Fibroblast of skin of scalp (primary cell): Measurements from ENCODE around the gene MRPS18A.
"Not testable (repeated sequence)": the region's sequence is repeated elsewhere in the genome, so short reads cannot be mapped to it uniquely, and the experiment has no call there.

Source experiments
- DNase-seq: peaks from one replicate; pipeline ENCODE4 v3.0.0-alpha.2; 2013

Gene MRPS18A

DNA sequence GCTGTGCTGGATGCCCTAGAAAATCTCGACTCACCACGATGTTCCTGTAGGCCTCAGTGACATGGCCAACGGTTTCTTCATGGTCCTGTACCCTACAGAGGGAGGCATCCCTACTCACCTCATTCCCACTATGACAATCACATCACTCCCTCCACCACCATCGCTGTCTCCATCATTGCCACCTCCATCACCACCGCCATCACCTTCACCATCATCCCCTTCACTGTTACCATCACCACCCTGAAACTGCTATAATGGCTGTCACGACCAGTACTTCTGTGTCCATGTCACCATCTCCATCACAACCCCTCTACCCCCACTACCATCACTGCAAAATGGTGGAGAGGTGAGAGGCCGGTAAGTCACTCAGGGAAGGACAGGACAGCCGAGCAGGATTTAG lies 29.8 kb upstream of the MRPS18A start:
- DNase-seq: no peak

DNA sequence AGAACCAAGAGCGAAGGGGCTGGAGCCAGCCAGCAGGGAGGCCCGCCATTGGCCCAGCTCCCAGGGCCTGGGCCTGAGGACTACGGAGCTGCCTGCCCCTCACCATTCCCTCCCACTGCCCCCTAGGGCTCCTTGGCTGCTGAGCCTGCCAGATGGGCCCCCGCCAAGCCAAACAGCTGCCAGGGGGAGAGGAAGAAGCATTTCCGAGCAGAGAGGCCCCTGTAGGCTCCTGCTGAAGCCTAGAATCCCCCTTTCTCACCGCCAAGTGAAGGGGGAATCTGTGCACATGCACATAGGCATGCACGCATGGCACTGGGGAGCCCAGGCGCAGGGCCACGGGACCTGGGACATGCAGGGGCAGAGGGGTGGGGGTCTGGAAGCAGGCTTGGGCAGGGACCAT lies 28.5 kb upstream of the MRPS18A start:
- peak; percentile 79 for DNase-seq

DNA sequence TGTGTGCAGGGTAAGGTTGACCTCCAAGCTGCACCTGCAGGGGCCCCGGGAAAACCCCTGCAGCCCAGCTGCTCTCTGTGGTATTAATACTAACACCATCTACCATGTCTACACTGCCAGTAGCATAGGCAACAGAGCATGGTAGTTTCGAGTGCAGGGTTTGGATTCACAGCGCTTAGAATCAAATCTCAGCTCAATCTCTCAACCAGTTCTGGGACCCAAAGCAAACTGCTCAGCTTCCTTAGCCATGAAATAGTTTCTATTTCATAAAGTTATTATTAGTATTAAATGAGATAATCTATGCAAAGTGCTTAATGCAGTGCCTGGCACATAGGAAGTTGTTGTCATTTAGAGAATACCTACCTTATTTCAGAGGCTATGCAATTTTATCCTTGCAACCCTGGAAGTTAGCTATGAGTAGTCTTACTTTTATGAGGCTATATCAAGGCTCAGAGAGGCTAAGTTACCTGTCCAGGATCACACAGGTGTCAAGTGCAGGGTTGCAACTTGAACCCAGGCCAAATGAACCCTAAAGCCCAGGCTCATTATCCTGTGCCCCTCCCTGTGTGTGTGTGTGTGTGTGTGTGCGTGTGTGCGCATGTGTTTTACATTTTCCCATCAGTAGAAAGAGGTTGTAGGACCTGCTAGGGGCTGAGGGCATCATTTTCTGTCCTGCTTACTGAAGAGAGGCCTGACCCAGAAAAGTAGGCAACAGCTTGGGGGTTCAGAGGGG lies 27.6 kb upstream of the MRPS18A start:
- no peak for DNase-seq

DNA sequence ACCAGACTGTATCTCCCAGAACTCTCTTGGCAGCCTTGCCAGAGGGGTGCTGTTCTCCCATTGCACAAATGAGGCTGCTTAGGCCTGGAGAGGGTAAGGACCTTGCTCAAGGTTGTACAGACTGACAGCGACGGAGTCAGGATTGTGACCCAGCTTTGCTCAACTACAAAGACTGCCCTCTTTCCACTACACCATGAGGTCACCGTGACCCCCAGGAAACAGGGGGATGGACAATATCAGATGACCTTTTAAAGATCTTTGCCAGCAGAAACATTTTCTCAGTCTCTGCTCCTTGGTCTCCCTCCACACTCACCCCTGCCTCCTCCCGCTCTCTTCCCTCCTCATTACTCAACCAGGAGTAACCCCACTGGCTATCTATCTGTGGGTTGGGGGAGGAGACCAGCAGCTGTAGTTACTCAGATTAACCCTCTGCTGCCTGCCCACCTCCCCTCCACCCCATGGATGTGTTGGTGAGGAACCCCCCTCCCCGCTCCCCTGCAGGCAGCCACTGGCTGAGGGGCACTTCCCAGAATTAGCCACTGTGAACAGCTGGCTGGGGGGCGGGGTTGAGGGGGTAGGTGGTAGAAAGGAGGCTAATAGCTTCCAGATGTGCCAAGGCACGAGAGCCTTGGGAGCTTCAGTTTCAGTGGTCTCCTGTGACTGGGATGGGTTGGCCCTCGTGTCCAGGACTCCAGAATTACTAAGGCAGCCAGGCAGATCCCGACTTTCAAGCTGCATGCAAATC lies 26.9 kb upstream of the MRPS18A start:
- peak; percentile 90 for DNase-seq

DNA sequence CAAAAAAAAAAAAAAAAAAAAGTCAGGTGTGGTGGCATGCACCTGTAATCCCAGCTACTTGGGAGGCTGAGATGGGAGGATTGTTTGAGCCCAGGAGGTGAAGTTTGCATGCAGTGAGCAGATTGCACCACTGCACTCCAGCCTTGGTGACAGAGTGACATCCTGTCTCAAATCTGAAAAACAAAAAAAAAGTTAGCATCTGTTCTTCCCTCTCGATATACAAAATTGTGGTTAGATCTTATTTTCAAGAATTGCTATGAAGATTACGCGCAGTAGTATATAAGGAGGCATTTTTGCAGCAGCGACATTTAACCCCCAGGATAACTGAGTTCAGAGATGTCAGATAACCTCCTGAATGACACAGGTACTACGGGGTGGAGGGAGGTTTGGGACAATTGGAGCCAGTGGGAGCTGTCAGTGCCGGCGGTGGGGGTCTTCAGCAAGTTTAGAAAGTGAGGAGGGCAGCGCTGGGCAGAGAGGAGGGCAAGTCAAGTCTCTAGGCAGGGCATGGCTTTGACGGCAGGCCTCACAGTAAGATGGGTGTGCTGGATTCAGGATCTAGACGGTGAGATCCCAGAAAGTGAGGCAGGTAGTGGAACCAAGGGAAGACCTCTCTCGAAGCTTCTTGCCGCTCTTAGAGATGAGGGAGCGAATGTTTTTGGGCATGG lies 26.2 kb upstream of the MRPS18A start:
- DNase-seq: no peak

DNA sequence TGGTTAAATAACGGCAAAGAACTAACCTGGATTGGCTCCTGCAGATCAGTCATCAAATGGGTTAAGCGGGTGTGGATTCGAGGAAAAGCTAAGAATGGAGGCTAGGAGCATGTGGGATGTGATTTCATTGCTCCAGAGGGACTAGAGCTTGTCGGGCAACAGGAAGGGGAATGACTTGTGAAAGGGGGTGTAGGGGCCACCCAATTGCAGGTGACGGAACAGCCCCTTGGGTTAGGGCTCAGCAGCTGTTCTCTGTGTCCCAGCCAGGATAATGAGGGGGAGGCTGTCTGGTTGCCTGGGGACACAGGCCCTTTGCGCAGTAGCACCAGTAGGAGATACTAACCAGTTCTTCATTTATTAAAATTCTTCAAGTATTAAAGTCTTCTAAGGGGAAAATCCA lies 25.0 kb upstream of the MRPS18A start:
- no peak for DNase-seq

DNA sequence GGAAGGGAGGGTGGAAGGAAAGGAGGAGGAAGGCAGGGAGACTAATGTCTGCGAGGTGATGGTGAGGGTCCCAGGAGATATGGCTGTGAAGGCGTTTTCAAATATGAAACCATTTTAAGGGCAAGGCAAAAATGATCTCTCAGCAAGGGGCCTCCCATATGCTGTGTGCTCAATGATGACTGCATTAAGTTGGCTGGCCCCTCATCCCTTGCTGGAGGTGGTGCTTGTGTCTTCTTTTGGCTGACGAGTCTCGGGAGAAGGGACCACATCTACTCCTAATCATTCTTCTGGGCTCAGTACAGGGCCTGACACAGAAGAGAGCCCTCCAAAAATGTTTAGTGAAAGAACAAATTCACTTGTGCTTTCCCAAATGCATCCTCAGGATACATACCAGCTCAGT lies 23.0 kb upstream of the MRPS18A start:
- no peak for DNase-seq

DNA sequence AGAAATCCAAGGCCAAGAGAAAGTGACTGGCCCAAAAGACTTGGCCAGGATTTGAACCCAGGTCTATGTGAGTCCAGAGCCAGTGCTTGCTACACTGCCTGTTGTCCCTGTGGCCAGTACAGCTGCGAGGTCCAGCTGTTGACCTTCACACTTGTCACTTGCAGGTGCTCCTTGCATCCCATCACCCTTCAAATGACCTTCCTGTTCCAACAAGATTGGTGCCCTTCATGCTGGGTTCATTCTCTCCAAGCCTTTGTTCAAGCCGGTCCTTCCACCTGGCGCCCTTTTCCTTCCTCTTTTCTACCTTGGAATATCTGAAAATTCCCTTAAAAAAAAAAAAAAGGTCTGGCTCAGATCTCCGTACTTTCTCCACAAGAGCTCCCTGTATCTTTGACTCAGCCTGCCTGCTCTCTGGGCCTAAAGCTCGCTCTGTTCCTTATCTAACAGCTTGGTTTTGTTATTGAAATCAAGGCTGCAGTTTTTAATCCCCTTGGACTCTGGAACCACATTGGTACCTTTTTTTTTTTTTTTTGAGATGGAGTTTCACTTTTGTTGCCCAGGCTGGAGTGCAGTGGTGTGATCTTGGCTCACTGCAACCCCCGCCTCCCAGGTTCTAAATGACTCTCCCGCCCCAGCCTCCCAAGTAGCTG lies 22.2 kb upstream of the MRPS18A start:
- DNase-seq: no peak

DNA sequence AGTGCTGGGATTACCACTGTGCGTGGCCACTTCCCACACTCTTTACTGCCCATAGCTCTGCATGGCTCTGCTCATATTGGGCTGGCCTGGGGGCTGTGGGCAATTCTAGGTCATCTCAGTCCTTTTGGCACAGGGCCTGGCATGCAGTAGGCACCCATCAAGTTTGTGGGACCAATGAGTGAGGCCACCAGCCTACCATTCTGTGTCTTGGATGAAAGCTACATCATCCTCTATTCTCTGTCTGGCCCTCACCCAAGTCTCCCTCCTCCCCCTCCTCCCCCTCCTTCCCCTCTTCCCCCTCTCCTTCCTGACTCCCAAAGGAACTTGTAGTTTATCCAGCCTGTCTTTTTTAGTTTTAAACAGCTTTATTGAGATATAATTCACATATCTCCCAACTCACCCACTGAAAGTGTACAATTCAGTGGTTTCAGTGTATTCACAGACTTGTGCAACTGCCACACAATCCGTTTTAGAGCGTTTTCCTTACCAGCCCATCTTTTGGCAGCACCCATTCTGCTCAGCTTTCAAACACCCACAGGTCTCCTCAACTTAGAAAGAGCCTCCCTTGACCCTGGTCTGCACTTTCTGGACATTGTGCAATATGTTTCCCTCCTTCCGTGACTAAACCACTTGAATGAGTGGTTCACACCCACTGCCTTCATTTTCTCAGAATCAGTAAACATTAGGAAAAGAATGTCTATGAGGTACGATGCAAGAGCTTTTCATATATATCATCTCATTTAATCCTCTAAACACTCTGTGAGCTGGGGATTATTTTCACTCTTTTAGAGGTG lies 21.5 kb upstream of the MRPS18A start:
- DNase-seq: peak; percentile 50

DNA sequence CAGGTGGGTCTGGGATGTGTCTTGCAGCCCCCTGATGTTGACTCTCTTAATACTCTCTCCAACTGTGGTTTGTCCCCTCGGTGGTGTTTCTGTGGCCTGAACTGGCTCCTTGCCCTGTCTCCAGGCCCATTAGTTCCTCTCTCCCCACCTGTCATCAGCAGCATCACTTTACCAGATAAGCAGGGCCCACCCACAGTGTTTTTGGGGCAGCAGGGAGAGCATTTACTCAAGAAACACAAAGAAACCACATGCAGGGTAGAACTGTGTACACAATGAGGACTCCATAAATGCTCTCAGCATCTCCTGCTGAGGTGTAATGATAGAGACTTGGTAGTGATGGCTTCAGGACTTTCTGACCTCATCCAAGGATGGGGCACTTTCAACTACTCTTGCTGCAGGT lies 20.2 kb upstream of the MRPS18A start:
- no peak for DNase-seq

DNA sequence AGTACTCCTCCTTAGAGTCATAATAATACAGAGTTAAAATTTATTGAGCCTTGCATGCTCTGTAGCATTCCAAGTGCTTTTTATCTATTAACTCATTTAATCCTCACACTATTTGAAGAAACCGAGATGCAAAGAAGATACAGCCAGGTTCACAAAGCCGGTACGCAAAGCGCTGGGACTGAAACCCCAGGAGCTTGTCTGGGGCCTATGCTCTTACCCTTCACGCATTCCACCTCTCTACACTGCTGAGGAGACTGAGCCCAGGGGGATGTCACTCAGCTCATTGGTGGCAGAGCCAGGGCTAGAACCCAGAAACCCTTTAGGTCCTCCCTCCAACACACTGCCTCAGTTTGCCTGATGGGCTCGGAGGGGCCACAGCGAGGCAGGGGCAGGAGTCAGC lies 19.7 kb upstream of the MRPS18A start:
- no peak for DNase-seq

DNA sequence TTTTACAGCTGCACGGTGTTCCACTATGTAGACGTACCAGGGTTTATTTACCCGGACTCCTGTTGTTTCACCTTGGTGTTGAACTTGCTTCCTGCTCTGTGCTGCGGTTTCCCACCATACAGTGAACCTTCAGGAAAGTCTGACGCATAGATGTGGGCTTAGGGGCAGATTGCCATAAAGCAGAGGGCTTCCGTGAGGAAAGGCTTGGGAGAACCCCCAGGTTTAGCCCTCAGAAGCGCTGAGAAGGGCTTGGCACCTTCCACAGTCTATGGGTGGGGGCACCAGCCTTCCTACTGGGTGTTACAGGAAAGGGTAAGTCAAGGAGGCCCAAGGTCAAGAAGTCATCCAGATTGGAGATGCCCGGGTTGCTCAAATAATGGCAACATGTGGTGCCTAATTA lies 19.2 kb upstream of the MRPS18A start:
- no peak for DNase-seq

DNA sequence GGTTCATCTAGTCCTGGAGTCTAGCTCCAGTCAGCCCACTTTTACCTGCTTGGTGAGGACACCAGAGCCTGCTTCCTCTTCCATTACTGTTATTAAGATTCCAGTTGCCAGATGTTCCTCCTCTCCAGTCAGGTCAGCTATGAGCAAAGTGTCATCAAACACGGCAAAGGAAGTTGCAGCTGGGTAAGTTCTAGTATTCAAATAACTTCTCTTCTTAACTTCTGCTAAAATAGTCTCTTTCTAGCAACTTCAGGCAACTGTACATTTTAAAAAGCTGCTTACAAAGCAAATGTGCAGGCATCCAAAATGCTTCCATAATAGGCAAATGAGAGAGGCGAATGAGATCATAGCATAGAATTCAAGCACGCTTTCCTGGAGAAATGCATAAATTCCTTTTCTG lies 18.4 kb upstream of the MRPS18A start:
- peak; percentile 37 for DNase-seq

DNA sequence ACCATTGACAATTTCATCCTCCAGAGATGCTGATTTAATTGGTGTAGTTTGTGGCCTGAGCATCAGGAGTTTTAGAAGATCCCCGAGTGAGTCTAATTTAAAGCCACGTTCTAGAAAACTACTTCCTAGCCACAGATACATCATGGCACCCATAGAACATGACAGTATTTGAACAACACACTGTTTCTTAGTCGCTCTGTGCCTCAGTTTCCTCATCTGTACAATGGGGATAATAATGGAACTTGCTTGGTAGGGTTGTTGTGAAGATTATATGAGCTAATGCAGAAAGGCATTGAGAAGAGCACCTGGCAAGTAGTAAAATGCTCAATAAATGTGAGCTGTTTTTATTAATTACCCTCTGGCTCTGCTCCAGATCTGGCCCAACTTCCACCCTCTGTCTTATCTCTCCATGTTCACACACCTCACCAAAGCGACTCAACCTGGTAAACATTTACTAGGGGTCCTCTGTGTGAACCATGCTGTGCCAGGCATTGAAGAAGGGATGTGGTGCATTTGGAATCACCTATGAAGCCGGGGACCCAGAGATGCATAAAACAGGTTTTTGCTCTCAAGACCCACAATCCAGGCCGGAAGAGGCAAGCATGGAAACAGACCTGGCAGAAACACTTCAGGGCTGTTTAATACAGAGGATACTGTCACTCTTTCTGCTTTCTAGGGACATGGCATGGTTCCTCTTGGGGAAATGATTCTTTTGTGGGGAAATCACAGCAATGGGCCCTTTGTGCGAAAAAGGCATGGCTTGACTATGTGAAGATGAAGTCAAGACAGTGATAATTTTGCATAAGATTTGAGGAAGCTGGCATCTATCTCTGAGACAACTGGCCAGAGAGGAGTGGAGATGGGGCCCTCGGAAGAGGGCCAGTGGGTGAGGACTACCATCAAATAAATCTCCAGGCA lies 16.2 kb upstream of the MRPS18A start:
- no peak for DNase-seq

DNA sequence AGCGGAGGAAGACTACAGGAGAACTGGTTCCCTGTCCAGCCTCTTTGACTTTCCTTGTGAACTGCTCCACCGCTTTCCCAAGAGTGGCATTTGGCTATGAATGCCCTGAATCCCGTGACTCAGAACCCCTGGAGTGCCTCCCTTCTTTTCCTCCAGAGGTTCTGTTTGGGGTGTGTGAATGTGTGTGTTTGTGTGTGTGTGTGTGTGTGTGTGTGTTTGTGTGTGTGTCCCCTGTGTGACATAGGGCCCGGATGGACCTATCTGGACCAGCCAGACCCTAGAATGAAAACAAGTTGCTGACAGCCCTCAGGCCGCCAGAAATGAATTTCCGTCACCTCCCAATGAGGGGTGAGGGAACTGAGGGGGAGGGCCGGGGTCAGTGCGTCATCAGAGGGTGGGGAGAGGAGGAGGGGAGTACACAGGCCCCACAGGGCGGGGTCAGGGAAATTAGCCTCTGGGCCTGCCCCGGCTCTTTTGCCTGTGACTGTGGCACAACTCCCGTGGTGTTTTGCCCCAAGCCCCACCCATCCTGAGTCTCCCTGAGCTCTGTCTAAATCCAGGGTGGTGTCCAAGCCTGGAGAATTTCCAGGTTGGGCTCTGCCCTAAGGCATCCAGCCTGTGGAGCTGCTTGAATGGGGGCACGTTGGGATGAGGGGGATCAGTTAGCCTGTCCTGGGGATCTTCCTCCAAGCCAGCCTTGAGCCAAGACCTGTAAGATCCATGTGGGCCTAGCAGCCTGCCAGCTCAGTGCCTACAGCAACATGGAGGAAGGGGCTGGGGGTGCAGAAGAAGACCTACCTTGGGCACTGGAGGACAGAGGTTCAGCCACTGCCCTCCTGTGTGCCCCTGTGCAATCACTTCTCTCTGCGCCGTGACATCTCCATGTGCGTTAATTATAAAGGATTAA lies 15.2 kb upstream of the MRPS18A start:
- peak; percentile 99 for DNase-seq

DNA sequence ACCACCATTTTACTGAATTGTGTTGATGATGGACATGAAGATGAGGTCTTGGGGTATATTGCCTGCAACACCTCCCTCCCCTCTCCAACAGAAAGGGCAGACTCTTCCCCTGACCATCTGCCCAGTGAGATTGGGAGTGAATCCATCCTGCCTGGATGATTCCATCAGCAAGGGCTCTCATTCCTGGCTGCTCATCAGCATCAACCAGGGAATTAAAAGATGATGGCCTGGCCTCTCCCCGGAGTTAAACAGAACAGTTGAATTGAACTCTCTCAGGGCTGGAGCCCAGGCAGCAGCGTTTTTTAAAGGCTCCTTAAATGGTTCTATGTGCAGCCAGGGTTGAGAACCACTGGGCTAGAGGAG lies 14.6 kb upstream of the MRPS18A start:
- DNase-seq: no peak

DNA sequence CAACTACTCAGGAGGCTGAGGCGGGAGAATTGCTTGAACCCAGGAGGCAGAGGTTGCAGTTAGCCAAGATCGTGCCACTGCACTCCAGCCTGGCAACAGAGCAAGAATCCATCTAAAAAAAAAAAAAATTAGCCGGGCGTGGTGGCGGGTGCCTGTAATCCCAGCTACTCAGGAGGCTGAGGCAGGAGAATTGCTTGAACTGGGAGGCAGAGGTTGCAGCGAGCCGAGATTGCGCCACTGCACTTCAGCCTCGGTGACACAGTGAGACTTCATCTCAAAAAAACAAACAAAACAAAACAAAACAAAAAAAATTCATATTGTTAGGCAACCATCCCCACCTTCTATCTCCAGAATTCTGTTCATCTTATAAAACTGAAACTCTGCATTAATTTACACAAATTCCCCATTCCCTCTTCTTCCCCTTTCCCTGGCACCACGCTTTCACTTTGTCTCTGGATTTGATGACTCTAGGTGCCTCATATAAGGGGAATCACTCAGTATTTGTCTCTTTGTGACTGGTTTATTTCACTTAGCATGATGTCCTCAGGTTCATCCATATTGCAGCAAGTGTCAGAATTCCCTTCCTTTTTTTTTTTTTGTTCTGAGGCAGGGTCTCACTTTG lies 13.5 kb upstream of the MRPS18A start:
- DNase-seq: not testable (repeated sequence)

DNA sequence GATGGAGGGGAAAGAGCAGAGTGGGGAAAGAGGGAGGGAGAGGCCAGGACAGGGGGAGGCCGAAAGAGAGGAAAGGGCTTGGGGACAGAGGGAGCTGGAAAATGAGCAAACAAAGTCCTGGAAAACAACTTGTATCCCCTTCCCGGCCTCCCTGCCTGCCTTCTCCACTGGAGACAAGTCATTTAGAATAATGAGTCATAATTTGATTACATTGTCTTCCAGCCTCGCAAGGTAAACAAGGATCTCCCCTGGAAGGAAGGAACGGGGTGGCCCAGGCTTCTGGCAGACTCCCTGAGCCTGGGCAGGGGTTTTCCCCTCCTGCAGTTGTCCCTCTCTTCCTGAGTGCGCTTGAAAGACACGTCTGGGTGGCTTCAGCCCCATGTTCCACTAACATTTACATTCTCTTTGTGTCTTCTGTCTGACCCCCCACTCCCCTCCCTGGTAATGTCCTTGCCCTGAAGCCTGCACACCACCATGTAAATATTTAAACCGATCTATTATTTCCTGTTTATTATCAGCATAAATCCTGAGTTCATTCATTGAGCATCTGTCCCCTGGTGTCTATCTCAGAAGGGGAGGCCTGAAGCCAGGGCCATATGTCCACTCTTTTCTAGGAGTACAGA lies 12.1 kb upstream of the MRPS18A start:
- DNase-seq: peak; percentile 6
